ENCODE data around the gene TAS2R13.

The TAS2R13 gene, protein sequence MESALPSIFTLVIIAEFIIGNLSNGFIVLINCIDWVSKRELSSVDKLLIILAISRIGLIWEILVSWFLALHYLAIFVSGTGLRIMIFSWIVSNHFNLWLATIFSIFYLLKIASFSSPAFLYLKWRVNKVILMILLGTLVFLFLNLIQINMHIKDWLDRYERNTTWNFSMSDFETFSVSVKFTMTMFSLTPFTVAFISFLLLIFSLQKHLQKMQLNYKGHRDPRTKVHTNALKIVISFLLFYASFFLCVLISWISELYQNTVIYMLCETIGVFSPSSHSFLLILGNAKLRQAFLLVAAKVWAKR

DNA sequence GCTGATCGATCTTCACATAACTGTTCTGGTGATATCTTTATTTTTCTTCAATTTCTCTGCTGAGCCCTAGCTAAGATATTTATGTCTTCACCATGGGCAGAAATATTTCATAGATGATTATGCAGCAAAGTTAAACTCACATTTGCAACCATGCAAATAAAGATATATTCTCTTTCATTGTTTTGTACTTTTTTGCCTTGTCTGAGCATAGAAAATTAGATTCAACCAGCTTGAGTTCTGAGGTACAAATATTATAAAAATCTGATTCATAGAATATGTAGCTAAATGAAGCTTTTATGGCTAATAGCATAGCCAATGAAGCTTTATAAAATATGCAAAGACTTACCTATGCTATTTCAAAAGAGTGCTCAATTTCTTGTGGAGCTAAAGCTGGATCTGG lies at the start of gene TAS2R13:
Gene TAS2R13 (minus strand): TSS at position 101 of the 400 bp plus-strand sequence. CDS start 264 bp downstream, outside the sequence.
- no peak within 1 kb of the TSS for H3K4me3 ChIP-seq (ENCODE audit: low read depth, low read length)

DNA sequence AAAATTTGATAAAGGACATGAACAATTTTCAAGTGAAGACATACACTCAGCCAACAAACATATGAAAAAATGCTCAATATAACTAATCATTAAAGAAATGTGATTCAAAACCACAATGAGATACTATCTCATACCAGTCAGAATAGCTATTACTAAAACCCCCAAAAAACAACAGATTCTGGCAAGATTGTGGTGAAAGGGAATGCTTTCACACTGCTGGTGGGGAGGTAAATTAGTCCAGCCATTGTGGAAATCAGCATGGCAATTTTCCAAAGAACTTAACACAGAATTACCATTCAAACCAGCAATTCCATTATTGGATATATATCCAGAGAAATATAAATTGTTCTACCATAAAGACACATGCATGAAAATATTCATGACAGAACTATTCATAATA lies 48.4 kb upstream of the TAS2R13 start:
- no peak overlapping the region for H3K4me3 ChIP-seq (ENCODE audit: low read depth, low read length)

DNA sequence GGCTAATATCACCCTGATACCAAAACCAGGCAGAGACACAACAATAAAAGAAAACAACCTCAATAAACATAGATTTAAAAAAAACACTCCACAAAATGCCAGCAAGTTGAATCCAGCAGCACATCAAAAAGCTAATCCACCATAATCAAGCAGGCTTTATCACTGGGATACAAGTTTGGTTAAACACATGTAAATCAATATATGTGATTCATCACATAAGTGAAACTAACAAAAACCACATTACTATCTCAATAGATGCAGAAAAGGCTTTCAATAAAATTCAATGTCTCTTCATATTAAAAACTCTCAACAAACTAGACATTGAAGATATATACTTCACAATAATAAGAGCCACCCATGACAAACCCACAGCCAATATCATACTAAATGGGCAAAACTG lies 46.7 kb upstream of the TAS2R13 start:
- no peak overlapping the region for H3K4me3 ChIP-seq (ENCODE audit: low read depth, low read length)

DNA sequence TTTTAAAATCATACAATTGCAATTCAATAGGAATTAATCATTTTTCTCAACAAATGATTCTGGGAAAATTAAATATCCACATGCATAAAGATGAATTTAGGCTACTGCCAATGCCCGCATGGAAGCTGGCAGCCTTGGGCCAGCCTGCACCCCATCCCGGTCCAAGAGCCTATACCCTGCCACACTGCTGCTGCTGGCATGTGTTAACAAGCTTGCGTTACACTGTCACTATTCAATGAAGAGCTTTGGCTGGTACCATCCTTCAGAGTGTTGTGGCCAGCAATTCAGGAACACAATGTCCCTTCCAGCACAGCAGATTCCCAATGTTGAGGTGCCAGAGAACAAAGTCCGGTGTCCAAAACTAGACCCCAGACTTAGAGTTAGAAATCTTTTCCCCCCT lies 43.3 kb upstream of the TAS2R13 start:
- H3K4me3 ChIP-seq (ENCODE audit: low read depth, low read length) = no peak overlapping the region

DNA sequence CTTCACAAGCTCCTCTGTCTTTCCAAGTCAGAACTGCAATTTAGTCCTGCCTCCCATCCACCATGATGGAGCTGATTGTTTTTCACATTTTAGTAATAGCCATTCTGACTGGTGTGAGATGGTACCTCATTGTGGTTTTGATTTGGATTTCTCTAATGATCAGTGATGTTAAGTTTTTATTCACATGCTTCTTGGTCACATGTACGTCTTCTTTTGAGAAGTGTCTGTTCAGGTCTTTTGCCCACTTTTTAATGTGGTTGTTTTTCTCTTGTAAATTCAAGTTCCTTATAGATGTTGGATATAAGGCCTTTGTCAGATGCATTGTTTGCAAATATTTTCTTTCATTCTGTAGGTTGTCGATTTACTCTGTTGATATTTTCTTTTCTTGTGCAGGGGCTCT lies 33.8 kb upstream of the TAS2R13 start:
- no peak overlapping the region for H3K4me3 ChIP-seq (ENCODE audit: low read depth, low read length)

DNA sequence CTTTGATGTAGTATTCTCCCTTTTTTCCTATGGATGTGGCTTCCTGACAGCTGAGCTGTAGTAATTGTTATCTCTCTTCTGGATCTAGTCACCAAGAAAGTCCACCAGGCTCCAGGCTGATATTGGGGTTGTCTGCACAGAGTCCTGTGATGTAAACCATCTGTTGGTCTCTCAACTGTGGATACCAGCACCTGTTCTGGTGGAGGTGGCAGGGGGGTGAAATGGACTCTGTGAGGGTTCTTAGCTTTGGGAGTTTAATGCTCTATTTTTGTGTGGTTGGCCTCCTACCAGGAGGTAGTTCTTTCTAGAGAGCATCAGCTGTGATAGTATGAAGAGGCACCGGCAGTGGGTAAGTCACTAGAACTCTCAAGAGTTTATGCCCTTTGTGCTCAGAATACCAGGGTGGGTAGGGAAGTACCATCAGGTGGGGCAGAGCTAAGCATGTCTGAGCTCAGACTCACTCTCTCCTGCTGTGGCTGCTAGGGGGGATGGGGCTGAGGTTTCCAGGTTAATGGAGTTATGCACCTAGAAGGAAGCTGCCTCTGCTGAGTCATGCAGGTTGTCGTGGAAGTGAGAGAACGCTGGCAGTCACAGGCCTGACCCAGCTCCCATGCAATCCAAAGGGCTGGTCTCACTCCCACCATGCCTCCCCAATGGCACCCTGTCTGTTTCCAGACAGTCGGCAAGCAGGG lies 32.7 kb upstream of the TAS2R13 start:
- H3K4me3 ChIP-seq (ENCODE audit: low read depth, low read length) = no peak overlapping the region

DNA sequence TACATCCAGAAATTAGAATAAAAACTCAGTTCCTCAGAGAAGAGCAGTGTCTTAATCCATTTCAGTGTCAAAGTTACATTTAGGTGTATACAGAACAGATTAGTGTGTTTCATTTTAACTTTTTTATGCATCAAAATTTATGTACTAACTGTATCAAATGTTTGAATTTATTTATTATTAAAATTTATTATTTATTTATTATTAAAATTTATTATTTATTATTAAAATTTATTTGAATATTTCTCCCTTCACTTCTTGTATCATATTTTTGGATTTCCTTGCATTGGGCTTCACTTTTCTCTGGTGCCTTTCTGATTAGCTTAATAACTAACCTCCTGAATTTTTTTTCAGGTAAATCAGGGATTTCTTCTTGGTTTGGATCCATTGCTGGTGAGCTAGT lies 32.0 kb upstream of the TAS2R13 start:
- H3K4me3 ChIP-seq (ENCODE audit: low read depth, low read length) = no peak overlapping the region

DNA sequence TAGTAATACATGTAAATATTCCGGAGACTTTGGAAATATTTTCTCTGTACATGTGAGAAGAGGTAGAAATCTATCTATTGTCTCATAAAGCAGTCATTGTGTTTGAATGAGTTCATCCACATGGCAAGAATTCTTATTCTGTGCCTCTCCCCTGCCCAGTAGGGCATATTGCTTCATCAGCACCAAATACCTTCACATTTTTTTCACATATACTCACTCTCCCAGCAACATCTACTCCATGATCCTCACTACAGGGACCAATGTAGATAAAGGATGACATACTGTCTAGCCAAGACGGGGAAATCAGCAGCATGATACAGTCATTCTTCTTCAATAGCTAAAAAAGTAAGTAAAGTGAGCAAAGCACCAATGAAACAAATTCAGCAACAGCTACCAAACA lies 31.0 kb upstream of the TAS2R13 start:
- H3K4me3 ChIP-seq (ENCODE audit: low read depth, low read length) = no peak overlapping the region

DNA sequence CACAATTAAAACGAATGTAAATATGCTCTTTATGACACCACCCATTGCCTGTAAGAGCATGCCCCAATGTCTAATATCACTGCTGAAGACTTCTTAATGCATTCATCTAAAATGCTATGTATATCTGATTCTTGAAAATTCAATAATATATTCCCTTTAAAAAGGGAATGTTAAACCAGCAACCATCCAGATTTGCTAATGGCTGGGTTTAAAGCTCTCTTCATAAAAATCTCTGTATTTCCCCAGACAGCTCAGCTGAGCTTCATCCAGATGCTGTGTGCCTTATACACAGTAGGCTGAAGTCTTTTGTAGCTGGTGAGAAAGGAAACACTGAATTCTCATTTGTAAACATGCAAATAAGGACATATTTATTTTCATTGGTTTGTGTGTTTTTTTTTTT lies 29.8 kb upstream of the TAS2R13 start, which contains the start of gene TAS2R14:
Gene TAS2R14 (minus strand): TSS at position 101 of the 400 bp plus-strand sequence. CDS start 56 bp downstream, at position 45.
- H3K4me3 ChIP-seq (ENCODE audit: low read depth, low read length) = no peak within 1 kb of the TSS

DNA sequence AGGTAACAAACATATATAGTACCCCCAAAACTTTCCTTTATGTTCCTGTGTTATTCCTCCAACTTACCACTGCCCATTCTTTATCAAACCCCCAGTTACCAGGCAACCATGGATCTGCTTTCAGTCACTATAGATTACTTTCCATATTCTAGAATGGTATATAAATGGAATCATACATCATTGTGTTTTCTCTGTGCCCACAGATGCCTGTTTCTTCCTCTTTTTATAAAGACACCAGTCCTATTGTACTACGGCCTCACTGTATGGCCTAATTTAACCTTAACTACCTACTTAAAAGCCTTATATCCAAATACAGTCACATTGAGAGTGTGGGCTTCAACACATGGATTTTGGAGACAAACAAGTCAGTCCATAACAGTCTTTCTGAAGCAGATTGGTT lies 27.1 kb upstream of the TAS2R13 start:
- no peak overlapping the region for H3K4me3 ChIP-seq (ENCODE audit: low read depth, low read length)

DNA sequence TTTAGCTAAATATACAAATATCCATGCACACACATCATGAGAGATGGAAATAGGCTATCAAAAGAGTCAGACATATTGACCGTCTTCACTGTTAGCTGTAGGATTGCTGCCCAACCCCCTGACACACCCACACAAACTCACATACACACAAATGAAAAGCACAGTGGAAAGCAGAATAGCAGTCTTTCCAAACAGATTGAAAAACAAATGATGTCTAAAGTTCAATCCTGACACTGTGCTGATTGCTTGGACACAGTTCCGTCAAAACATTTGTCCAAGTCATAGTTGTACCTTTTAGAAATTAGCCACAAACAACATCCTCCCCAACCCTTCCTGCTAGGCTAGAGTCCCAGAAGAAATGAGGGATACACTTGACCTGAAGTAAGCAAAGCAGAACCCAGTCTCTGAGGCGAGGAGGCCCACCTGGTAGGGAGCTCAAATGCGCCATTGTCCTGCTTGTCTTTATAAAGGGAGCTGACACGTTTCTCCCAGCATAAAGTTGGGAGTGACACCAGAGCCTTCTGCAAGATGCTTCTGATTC lies 19.5 kb upstream of the TAS2R13 start, which contains the start of gene PRH2:
Gene PRH2 (plus strand): TSS at position 491 of the 541 bp plus-strand sequence. CDS start 38 bp downstream, at position 529.
- H3K4me3 ChIP-seq (ENCODE audit: low read depth, low read length) = no peak within 1 kb of the TSS

DNA sequence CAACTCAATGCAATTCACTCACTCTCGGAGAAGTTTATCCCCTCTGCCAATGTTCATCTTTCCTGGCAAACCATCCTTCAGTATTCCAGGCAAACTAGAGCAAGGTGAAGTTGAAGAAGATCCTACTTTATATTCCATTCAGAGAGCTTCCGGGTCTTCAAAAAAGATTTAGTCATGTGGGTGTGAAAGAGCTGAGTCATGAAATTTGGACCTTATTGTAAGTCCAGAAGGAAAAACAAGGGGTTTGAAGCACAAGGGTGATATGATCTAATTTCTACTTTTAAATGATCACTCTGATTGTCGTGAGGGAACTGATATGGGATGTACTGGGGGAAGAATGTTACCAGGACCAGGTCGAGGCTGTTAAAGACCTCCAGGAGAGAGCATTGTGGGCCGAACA lies 16.9 kb upstream of the TAS2R13 start:
- H3K4me3 ChIP-seq (ENCODE audit: low read depth, low read length) = no peak overlapping the region

DNA sequence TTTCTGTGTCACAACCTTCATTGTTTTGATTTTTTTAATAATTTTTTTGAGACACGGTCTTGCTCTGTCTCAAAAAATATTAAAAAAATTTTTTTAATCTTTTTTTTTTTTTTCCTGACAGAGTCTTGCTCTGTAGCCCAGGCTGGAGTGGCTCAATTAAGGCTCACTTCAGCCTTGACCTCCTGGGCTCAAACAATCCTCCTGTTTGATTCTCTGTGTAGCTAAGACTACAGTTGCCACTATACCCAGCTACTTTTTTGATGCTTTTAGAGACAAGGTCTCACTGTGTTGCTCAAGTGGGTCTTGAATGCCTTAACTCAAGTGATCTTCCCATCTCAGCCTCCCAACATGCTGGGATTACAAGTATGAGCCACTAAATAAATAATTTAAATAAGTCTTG lies 10.4 kb upstream of the TAS2R13 start:
- H3K4me3 ChIP-seq (ENCODE audit: low read depth, low read length) = no peak overlapping the region

DNA sequence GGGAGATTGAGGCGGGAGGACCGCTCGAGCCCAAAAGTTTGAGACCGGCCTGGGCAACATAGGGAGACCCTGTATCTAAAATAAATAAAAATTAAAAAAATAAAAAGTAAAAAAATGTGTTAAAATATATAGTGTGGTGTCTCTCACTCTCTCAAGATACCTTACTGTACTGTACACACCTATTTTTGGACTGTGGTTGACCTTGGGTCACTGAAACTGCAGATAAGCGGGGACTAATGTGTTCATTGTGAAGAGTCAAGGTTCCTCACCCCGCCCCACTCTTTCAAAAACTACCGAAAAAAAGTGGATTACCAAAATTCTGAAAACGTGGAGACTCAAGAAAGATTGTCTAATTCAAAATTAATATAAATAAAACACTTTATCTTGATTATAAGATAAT lies 1.0 kb upstream of the TAS2R13 start:
- no peak overlapping the region for H3K4me3 ChIP-seq (ENCODE audit: low read depth, low read length)

DNA sequence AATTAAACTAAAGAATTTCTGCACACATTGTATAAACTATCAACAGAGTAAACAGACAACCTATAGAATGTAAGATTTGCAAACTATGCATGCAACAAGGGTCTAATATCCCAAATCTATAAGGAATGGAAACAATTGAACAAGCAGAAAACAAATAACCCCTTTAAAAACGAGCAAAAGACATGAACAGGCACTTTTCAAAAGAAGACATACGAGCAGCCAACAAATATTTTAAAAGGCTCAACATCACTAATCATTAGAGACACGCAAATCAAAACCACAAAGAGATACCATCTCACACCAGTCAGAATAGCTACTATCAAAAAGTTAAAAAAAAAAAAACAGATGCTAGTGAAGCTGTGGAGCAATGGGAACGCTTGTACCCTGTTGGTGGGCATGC lies 4.7 kb downstream of the TAS2R13 start:
- no peak overlapping the region for H3K4me3 ChIP-seq (ENCODE audit: low read depth, low read length)

DNA sequence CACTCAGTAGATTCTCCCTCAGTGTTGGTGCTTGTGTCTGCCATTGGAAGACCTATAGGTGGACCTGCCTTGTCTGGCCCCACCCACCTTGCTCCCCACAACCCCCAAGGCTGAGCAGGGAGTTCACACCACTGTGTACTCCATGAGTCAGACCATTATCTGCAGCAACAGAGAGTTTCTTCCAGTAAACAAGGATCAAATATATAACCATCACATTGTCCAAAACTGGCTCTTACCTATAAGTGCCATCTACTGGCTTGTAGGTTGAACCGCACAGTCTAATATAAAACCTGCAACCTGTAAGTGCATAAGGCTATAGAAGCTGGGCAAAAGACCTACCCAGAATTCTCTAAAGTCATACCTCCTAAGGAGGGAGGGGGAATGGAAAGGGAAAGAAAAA lies 7.9 kb downstream of the TAS2R13 start:
- no peak overlapping the region for H3K4me3 ChIP-seq (ENCODE audit: low read depth, low read length)

DNA sequence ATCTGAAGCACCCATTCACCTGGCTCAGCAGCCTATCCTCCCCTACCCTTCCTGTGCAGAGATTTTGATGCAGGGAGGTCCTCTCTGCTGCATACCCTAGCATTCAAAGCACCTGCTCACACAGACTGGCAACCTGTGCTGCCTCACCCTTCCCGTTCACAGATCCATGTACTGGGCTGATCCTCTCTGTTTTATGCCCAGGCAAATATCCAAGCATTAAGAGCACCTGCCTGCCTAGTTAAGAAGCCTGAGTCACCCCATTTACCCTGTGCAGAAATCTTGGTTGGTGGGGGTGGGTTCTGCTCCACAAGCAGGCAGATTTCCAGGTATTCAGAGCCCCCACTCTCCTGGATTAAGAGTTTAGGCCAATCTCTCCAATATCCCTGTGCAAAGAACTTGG lies 8.4 kb downstream of the TAS2R13 start:
- H3K4me3 ChIP-seq (ENCODE audit: low read depth, low read length) = no peak overlapping the region

DNA sequence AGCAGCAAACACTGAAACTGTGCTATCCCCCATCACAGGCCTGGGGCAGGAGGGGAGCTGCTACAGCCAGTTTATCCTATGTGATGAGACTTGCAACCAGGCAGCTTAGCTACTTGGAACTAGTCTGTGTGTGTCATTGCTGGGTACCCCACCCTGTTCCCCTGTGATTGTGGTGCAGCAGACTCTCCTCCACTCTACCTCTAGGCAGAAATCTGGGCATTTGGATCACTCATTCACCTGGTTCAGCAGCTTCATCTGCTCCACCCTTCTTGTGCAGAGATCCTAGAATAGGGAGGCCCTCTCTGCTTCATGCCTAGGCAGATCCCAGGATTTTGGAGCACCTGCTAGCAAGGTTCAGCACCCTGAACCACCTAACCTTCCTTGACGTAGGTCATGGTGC lies 8.8 kb downstream of the TAS2R13 start:
- no peak overlapping the region for H3K4me3 ChIP-seq (ENCODE audit: low read depth, low read length)

DNA sequence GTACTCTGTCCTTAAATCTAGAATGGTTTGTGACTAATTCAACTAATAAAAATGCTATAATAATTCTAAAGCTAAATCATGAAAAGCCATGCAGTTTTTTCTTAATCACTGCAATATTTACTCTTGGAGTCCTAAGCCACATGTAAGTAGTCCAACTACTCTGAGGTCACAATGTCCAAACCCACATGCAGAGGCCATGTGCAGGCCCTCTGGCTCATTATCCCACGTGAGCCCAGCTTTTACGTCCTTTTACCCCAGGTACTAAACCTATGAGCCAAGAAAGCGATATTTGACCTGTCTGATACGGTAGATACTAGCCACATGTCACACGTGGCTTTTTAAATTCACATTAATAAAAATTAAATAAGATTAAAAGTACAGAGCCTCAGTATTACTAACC lies 12.5 kb downstream of the TAS2R13 start:
- H3K4me3 ChIP-seq (ENCODE audit: low read depth, low read length) = no peak overlapping the region

DNA sequence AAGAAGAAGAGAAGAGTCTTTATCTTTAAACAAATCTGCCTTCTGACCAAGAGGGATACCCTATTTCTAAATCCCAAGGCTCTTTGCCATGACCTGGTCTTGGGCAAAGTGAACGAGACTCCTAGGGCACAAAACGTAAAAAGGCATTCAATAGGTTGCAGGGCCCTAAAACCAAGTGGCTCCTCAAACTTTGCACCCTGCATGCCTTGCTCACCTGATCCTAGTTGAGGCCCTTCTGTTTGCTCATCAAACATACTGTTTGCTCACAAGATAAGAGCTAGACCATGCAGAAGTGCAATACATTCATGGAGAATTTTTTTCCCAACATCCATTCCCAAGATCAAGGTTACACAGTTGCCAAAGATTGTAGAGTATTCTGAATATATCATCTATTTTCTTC lies 17.4 kb downstream of the TAS2R13 start:
- no peak overlapping the region for H3K4me3 ChIP-seq (ENCODE audit: low read depth, low read length)

DNA sequence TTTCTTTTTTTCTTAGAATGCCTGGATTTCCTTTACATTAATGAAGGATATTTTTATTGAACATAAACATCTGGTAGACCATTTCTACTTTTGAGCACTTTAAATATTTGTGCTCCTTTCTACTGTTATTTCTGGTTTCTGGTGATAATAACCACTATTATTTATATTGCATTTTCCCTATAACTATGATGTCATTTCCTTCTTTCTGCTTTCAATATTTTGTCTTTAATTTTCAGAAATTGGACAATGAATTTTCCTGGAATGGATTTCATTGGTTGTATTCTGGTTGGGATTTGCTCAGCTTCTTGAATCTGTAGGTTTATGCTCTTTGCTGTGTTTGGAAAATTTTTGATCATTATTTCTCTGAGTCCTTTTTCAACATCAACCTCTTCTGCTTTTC lies 20.1 kb downstream of the TAS2R13 start:
- no peak overlapping the region for H3K4me3 ChIP-seq (ENCODE audit: low read depth, low read length)

DNA sequence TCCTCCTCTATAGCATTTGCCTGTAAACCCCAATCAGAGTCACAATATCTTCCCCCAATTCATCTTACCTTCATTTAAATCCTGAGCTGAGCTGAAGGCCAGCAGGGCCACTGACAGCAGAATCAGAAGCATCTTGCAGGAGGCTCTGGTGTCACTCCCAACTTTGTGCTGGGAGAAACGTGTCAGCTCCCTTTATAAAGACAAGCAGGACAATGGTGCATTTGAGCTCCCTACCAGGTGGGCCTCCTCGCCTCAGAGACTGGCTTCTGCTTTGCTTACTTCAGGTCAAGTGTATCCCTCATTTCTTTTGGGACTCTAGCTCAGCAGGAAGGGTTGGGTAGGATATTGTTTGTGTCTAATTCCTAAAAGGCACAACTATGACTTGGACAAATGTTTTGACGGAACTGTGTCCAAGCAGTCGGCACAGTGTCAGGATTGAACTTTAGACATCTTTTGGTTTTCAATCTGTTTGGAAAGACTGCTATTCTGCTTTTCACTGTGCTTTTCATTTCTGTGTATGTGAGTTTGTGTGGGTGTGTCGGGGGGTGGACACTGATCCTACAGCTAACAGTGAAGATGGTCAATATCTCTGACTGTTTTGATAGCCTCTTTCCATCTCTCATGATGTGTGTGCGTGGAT lies 25.2 kb downstream of the TAS2R13 start, which contains the start of gene PRH1:
Gene PRH1 (minus strand): TSS at position 170 of the 640 bp plus-strand sequence. CDS start 38 bp downstream, at position 132.
- H3K4me3 ChIP-seq (ENCODE audit: low read depth, low read length) = no peak within 1 kb of the TSS
